Loucy (cell line): ENCODE data around the gene INCENP.

Source experiments
- CTCF ChIP-seq: fragments of 200-600 bp; sonication (generic); conservative IDR thresholded peaks from 2 replicates; pipeline ENCODE4 v1.5.1; 2014; ENCODE audit warnings: mild to moderate bottlenecking, antibody characterized with exemption, low read length
- EZH2phosphoT487 ChIP-seq: fragments of 200-600 bp; IDR thresholded peaks from 2 replicates; pipeline ENCODE4 v1.6.1; 2018; ENCODE audit warnings: antibody characterized with exemption, mild to moderate bottlenecking, moderate library complexity, borderline replicate concordance

- TF ChIP-seq CTCF (no peak), EZH2phosphoT487 (no peak)
Observed at GRCh38 chr11:62103141-62103540, 20.7 kb upstream of the INCENP start.
